Measurements from ENCODE around the gene SEZ6L. TPM values are rescaled to one million over a fixed set of nuclear protein-coding genes. Genes with fewer than 3 reads are reported as not detected.

SEZ6L gene
- total and polyA plus RNA-seq, 10 of the 15 experiments (the other 5 are each of a cell fraction or from before 2014, with no cell fraction given): not detected

DNA sequence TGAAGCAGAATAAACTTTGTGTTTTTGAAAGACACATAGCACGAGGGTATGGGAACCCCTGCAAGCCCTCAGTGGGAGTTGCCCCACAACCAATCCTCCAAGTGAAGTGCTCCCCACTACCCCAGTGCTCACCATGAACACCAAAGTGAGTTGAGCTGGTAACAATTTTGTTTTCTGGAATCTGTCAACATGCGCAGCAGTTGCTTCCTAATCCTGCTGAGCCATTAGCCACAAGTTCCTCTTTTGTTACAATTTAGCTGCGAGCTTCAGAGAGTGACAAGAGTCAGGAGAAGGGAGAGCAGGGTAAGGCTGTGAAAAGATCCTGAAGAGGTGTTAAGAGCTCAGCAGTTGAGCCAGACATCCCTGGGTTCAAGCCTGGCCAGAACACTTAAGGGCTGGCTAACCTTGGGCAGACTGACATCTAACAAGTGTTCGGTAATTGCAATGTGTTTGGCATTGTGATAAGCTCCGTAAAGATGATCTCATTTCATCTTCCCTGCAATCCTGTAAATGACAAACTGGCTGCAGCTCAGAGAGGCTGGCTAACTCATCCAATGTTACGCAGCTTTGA, 235.7 kb downstream of the SEZ6L start:
- Histone ChIP-seq H3K4me2 (ENCODE audit: control insufficient read depth, insufficient read depth) (0 out of 2 replicates have a peak overlapping the region, but pooled peaks have one; percentile 5), H2AFZ (ENCODE audit: control insufficient read depth, low read depth, low read length) (no peak overlapping the region), H3K36me3 (ENCODE audit: control insufficient read depth in 2 of 2, insufficient read depth in 2 of 2, low read length in 1 of 2) (no peaks in the 10 kb centered on the region), H3K4me1 (ENCODE audit: control insufficient read depth, insufficient read depth, low read length) (no peaks in the 10 kb centered on the region; the same call in 1 of the 2 replicates), H3K27ac (ENCODE audit: control insufficient read depth, insufficient read depth) (no peak overlapping the region), H3K4me3 (no peak overlapping the region), H3K27me3 (replicated peaks in 1 of 2; ENCODE audit: control insufficient read depth in 2 of 2, insufficient read depth in 2 of 2, low read length in 1 of 2) (no peaks in the 10 kb centered on the region), H3K9ac (ENCODE audit: control insufficient read depth, insufficient read depth, low read length) (no peak overlapping the region), H3K9me3 (replicated peaks; ENCODE audit: control insufficient read depth, insufficient read depth, low read length) (no peaks in the 10 kb centered on the region), H4K20me1 (ENCODE audit: control insufficient read depth, insufficient read depth) (no peaks in the 10 kb centered on the region), H3K79me2 (ENCODE audit: control insufficient read depth, insufficient read depth, low read length) (no peaks in the 10 kb centered on the region)
- CTCF ChIA-PET: interaction anchor here (0.7 to 1.7 kb wide), 6 partner anchors 10 to 55 kb away, joined by 3 to 8 read pairs (median 4); no protein-coding TSS in a partner anchor
- RAD21 ChIA-PET (ENCODE audit: unreplicated experiment): interaction anchor here (0.7 to 1.1 kb wide), 3 partner anchors 10 to 62 kb away, joined by 3 read pairs; no protein-coding TSS in a partner anchor
- 24% methylated on average over 6 of the region's 6 CpGs for WGBS (ENCODE audit: insufficient coverage, insufficient replicate concordance, low lambda C conversion rate, missing lambda C conversion rate)
- intact Hi-C loops (cut with micrococcal nuclease; ENCODE audit: unreplicated experiment) (no loop called here), in situ Hi-C loops (cut with MboI) (loop anchor here (5.0 kb wide), 1 partner anchor 57 kb away; no protein-coding TSS in a partner anchor)
- TF ChIP-seq IKZF2 (IDR thresholded peaks at IDR 0.05) (peak; percentile 17 to 20; a peak in 2 of 4 replicates), IKZF1 (conservative IDR thresholded peaks at IDR 0.05) (peak; percentile 23; the same call in 1 of the 2 replicates), KAT2A (conservative IDR thresholded peaks at IDR 0.05; ENCODE audit: control insufficient read depth, low read depth, low read length) (no peak), SPI1 (IDR thresholded peaks at IDR 0.05; ENCODE audit: borderline replicate concordance, insufficient read depth, low read depth, low read length) (no peak), RUNX3 (IDR thresholded peaks at IDR 0.05; ENCODE audit: low read length) (0 out of 2 replicates have a peak, but pooled peaks have one; percentile 13)
- TF ChIP-seq, protein P1, sequence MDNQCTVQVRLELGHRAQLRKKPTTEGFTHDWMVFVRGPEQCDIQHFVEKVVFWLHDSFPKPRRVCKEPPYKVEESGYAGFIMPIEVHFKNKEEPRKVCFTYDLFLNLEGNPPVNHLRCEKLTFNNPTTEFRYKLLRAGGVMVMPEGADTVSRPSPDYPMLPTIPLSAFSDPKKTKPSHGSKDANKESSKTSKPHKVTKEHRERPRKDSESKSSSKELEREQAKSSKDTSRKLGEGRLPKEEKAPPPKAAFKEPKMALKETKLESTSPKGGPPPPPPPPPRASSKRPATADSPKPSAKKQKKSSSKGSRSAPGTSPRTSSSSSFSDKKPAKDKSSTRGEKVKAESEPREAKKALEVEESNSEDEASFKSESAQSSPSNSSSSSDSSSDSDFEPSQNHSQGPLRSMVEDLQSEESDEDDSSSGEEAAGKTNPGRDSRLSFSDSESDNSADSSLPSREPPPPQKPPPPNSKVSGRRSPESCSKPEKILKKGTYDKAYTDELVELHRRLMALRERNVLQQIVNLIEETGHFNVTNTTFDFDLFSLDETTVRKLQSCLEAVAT (IDR thresholded peaks at IDR 0.05): no peak
- BruUV-seq (replicated peaks): no TSS peak
- no peak for DNase-seq (ENCODE audit: low read depth, low spot score)
- FAIRE-seq: peak; percentile 76
- SMC1A ChIA-PET (ENCODE audit: uncharacterized antibody, unreplicated experiment): interaction anchor here (0.7 to 1.2 kb wide), 4 partner anchors 10 to 56 kb away, joined by 3 to 4 read pairs (median 3); no protein-coding TSS in a partner anchor
- peak; percentile 31; the same call in 2 of the 3 replicates for ATAC-seq
- POLR2A ChIA-PET: interaction anchor here (0.9 kb wide), 1 partner anchor 25 kb away, joined by 3 read pairs; no protein-coding TSS in a partner anchor
